Testis (tissue), 2 donors: ENCODE measurements around the gene GNA12.

Experiments used
- CTCF ChIP-seq, 3 experiments: fragments of 450-650 bp in 2 of 3; fragments of 200-600 bp in 1 of 3; sonication (generic) in 1 of 3; IDR thresholded peaks; one replicate each; pipeline ENCODE4 v1.5.1; 2016 to 2019; ENCODE audit warnings: antibody characterized with exemption in 3 of 3, mild to moderate bottlenecking in 2 of 3, moderate library complexity in 1 of 3
- POLR2A ChIP-seq: fragments of 450-650 bp; IDR thresholded peaks from one replicate; pipeline ENCODE4 v1.6.1; 2017; ENCODE audit warnings: antibody characterized with exemption, mild to moderate bottlenecking, moderate library complexity

- TF ChIP-seq CTCF (IDR thresholded peaks at IDR 0.05) (no peak), POLR2A (no peak)
Measured at GRCh38 chr7:2753148-2753547, 91.0 kb downstream of the GNA12 start.
